IMR-90 (cell line): Measurements from ENCODE around the gene RHO.

ENCODE experiments used
- CEBPB ChIP-seq: IDR thresholded peaks from 2 replicates; pipeline ENCODE4 v1.6.1; 2012; ENCODE audit warnings: low read depth, low read length, improper control_type of control experiment
- CHD1 ChIP-seq: IDR thresholded peaks from 2 replicates; pipeline ENCODE4 v1.6.1; 2012; ENCODE audit warnings: low read depth, low read length, improper control_type of control experiment
- FOS ChIP-seq: fragments of 150-350 bp; IDR thresholded peaks from 2 replicates; pipeline ENCODE4 v1.6.1; 2016; ENCODE audit warnings: low read depth, low read length
- MAFK ChIP-seq: IDR thresholded peaks from 2 replicates; pipeline ENCODE4 v1.6.1; 2012; ENCODE audit warnings: low read depth, low read length, improper control_type of control experiment
- MAZ ChIP-seq: IDR thresholded peaks from 2 replicates; pipeline ENCODE4 v1.6.1; 2012; ENCODE audit warnings: low read depth, mild to moderate bottlenecking, low read length, improper control_type of control experiment, moderate library complexity, borderline replicate concordance
- MXI1 ChIP-seq: IDR thresholded peaks from 2 replicates; pipeline ENCODE4 v1.6.1; 2012; ENCODE audit warnings: low read depth, mild to moderate bottlenecking, low read length, moderate library complexity, borderline replicate concordance
- POLR2A ChIP-seq: IDR thresholded peaks from 2 replicates; pipeline ENCODE4 v1.6.1; 2012; ENCODE audit warnings: mild to moderate bottlenecking, low read depth, low read length
- RAD21 ChIP-seq: IDR thresholded peaks from 2 replicates; pipeline ENCODE4 v1.6.1; 2012; ENCODE audit warnings: low read length, improper control_type of control experiment
- RCOR1 ChIP-seq: IDR thresholded peaks from 2 replicates; pipeline ENCODE4 v1.6.1; 2012; ENCODE audit warnings: mild to moderate bottlenecking, low read length, improper control_type of control experiment; ENCODE audit not compliant: insufficient replicate concordance
- RFX5 ChIP-seq: IDR thresholded peaks from 2 replicates; pipeline ENCODE4 v1.8.0; 2012; ENCODE audit warnings: low read depth, mild to moderate bottlenecking, low read length, moderate library complexity
- SMC3 ChIP-seq: fragments of 150-350 bp; IDR thresholded peaks from 2 replicates; pipeline ENCODE4 v1.6.1; 2016; ENCODE audit warnings: low read depth, mild to moderate bottlenecking, antibody characterized with exemption, low read length, moderate library complexity
- TF ChIP-seq, protein P1 (sequence below): conservative IDR thresholded peaks from 2 replicates; pipeline ENCODE4 v1.5.1; 2012; ENCODE audit warnings: mild to moderate bottlenecking, low read depth, low read length, improper control_type of control experiment
- TF ChIP-seq, protein P2 (sequence below): fragments of 150-350 bp; IDR thresholded peaks from 2 replicates; pipeline ENCODE4 v1.6.1; 2017; ENCODE audit warnings: mild to moderate bottlenecking, antibody characterized with exemption, low read length, low read depth
- TF ChIP-seq, protein P3 (sequence below): fragments of 150-350 bp; IDR thresholded peaks from 2 replicates; pipeline ENCODE4 v1.6.1; 2016; ENCODE audit warnings: low read depth, mild to moderate bottlenecking, low read length, moderate library complexity, borderline replicate concordance

DNA sequence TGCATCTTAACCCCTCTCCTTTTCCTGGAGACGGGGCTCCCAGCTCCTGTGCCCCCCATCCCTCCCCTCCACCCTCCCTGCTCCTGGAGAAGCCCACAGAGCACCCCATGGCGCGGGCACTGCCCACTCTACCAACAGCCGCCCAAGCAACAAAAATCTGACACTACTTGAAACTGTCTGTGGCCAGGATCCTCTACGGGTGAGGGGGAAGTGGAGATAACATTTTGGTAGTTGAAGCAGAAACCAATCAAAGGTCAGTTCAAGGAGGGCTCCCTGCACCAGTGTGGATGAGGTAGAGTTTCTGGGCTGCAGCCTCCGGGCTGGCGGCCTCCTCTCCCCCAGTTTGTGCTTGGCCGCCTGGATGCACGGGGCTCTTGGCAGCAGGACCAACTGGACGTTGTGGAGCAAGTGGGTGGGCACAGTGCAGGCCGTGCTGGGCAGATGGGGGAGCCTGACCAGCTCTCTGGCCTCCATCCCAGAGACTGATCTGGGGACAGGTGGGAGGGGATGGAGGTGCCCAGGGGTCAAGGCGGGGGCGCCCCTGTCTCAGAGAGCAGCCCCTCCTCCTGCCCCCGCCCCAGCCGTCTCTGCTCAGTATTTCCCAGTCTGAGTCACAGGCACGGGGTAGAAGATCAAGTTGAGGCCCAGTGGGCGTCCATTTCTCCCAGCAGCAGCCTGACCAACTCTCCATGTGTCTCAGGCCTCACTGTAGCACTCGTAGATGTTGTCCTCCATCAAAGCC is 27.3 kb downstream of the RHO start:
- TF ChIP-seq, protein P1, sequence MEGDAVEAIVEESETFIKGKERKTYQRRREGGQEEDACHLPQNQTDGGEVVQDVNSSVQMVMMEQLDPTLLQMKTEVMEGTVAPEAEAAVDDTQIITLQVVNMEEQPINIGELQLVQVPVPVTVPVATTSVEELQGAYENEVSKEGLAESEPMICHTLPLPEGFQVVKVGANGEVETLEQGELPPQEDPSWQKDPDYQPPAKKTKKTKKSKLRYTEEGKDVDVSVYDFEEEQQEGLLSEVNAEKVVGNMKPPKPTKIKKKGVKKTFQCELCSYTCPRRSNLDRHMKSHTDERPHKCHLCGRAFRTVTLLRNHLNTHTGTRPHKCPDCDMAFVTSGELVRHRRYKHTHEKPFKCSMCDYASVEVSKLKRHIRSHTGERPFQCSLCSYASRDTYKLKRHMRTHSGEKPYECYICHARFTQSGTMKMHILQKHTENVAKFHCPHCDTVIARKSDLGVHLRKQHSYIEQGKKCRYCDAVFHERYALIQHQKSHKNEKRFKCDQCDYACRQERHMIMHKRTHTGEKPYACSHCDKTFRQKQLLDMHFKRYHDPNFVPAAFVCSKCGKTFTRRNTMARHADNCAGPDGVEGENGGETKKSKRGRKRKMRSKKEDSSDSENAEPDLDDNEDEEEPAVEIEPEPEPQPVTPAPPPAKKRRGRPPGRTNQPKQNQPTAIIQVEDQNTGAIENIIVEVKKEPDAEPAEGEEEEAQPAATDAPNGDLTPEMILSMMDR: no peak
- TF ChIP-seq RAD21 (no peak), CEBPB (no peak), POLR2A (no peak), FOS (no peak), MAFK (no peak), MAZ (no peak), RFX5 (no peak), SMC3 (no peak), CHD1 (no peak), RCOR1 (no peak), MXI1 (no peak)
- TF ChIP-seq, protein P2, sequence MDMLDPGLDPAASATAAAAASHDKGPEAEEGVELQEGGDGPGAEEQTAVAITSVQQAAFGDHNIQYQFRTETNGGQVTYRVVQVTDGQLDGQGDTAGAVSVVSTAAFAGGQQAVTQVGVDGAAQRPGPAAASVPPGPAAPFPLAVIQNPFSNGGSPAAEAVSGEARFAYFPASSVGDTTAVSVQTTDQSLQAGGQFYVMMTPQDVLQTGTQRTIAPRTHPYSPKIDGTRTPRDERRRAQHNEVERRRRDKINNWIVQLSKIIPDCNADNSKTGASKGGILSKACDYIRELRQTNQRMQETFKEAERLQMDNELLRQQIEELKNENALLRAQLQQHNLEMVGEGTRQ: no peak
- TF ChIP-seq, protein P3, sequence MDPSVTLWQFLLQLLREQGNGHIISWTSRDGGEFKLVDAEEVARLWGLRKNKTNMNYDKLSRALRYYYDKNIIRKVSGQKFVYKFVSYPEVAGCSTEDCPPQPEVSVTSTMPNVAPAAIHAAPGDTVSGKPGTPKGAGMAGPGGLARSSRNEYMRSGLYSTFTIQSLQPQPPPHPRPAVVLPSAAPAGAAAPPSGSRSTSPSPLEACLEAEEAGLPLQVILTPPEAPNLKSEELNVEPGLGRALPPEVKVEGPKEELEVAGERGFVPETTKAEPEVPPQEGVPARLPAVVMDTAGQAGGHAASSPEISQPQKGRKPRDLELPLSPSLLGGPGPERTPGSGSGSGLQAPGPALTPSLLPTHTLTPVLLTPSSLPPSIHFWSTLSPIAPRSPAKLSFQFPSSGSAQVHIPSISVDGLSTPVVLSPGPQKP: no peak
